HEK293 (cell line): ENCODE data around the gene ZC2HC1C.

Experiments
- ATF2 ChIP-seq: fragments of 450-650 bp; formaldehyde crosslinking; IDR thresholded peaks from 2 replicates; pipeline ENCODE4 v1.5.1; 2016; ENCODE audit warnings: missing biosample characterization, missing genetic modification characterization, low read depth
- EGR2 ChIP-seq: fragments of 450-650 bp; formaldehyde crosslinking; IDR thresholded peaks from 2 replicates; pipeline ENCODE4 v1.5.1; 2016; ENCODE audit warnings: low read depth, missing biosample characterization, missing genetic modification characterization
- GFI1B ChIP-seq: fragments of 450-650 bp; formaldehyde crosslinking; IDR thresholded peaks from 2 replicates; pipeline ENCODE4 v1.5.1; 2016; ENCODE audit warnings: missing biosample characterization, missing genetic modification characterization
- IKZF3 ChIP-seq: fragments of 450-650 bp; IDR thresholded peaks from 2 replicates; pipeline ENCODE4 v1.5.0; 2018; ENCODE audit warnings: missing biosample characterization, mild to moderate bottlenecking, missing genetic modification characterization, moderate library complexity
- KLF8 ChIP-seq: fragments of 450-650 bp; formaldehyde crosslinking; IDR thresholded peaks from 2 replicates; pipeline ENCODE4 v1.5.1; 2016; ENCODE audit warnings: missing biosample characterization, missing genetic modification characterization
- MYNN ChIP-seq: fragments of 450-650 bp; formaldehyde crosslinking; IDR thresholded peaks from 2 replicates; pipeline ENCODE4 v1.5.1; 2016; ENCODE audit warnings: missing biosample characterization, missing genetic modification characterization, borderline replicate concordance
- OSR2 ChIP-seq: fragments of 450-650 bp; formaldehyde crosslinking; IDR thresholded peaks from 2 replicates; pipeline ENCODE4 v1.5.1; 2016; ENCODE audit warnings: missing biosample characterization, missing genetic modification characterization
- PRDM6 ChIP-seq: fragments of 450-650 bp; formaldehyde crosslinking; IDR thresholded peaks from 2 replicates; pipeline ENCODE4 v1.5.1; 2017; ENCODE audit warnings: missing biosample characterization, missing genetic modification characterization
- SP7 ChIP-seq: fragments of 450-650 bp; formaldehyde crosslinking; IDR thresholded peaks from 2 replicates; pipeline ENCODE4 v1.5.1; 2016; ENCODE audit warnings: missing biosample characterization, missing genetic modification characterization
- TSHZ1 ChIP-seq: fragments of 450-650 bp; formaldehyde crosslinking; IDR thresholded peaks from 2 replicates; pipeline ENCODE4 v1.5.1; 2016; ENCODE audit warnings: missing biosample characterization, missing genetic modification characterization, borderline replicate concordance
- YY2 ChIP-seq: fragments of 450-650 bp; formaldehyde crosslinking; IDR thresholded peaks from 2 replicates; pipeline ENCODE4 v1.5.1; 2016; ENCODE audit warnings: missing biosample characterization, missing genetic modification characterization
- ZFHX2 ChIP-seq: fragments of 450-650 bp; formaldehyde crosslinking; conservative IDR thresholded peaks from 2 replicates; pipeline ENCODE4 v1.5.1; 2016; ENCODE audit warnings: missing biosample characterization, missing genetic modification characterization
- ZFP37 ChIP-seq: fragments of 450-650 bp; formaldehyde crosslinking; IDR thresholded peaks from 2 replicates; pipeline ENCODE4 v1.5.1; 2016; ENCODE audit warnings: missing biosample characterization, missing genetic modification characterization
- ZNF114 ChIP-seq: fragments of 450-650 bp; formaldehyde crosslinking; IDR thresholded peaks from 2 replicates; pipeline ENCODE4 v1.5.0; 2017; ENCODE audit warnings: missing biosample characterization, missing genetic modification characterization
- ZNF211 ChIP-seq: fragments of 450-650 bp; formaldehyde crosslinking; IDR thresholded peaks from 2 replicates; pipeline ENCODE4 v1.5.1; 2016; ENCODE audit warnings: low read depth, missing biosample characterization, missing genetic modification characterization
- ZNF239 ChIP-seq: fragments of 450-650 bp; formaldehyde crosslinking; IDR thresholded peaks from 2 replicates; pipeline ENCODE4 v1.5.1; 2016; ENCODE audit warnings: missing biosample characterization, missing genetic modification characterization
- ZNF24 ChIP-seq: fragments of 450-650 bp; formaldehyde crosslinking; IDR thresholded peaks from 2 replicates; pipeline ENCODE4 v1.5.1; 2016; ENCODE audit warnings: missing biosample characterization, missing genetic modification characterization
- ZNF362 ChIP-seq: fragments of 450-650 bp; formaldehyde crosslinking; IDR thresholded peaks from 2 replicates; pipeline ENCODE4 v1.5.1; 2016; ENCODE audit warnings: missing biosample characterization, missing genetic modification characterization
- ZNF391 ChIP-seq: fragments of 450-650 bp; formaldehyde crosslinking; IDR thresholded peaks from 2 replicates; pipeline ENCODE4 v1.5.1; 2016; ENCODE audit warnings: low read depth, missing biosample characterization, missing genetic modification characterization, borderline replicate concordance
- ZNF416 ChIP-seq: fragments of 450-650 bp; formaldehyde crosslinking; IDR thresholded peaks from 2 replicates; pipeline ENCODE4 v1.5.1; 2016; ENCODE audit warnings: missing biosample characterization, missing genetic modification characterization
- ZNF501 ChIP-seq: fragments of 450-650 bp; formaldehyde crosslinking; IDR thresholded peaks from 2 replicates; pipeline ENCODE4 v1.5.1; 2016; ENCODE audit warnings: missing biosample characterization, missing genetic modification characterization
- ZNF548 ChIP-seq: fragments of 450-650 bp; formaldehyde crosslinking; IDR thresholded peaks from 2 replicates; pipeline ENCODE4 v1.5.1; 2016; ENCODE audit warnings: missing biosample characterization, missing genetic modification characterization
- ZNF549 ChIP-seq: fragments of 450-650 bp; IDR thresholded peaks from 2 replicates; pipeline ENCODE4 v1.5.1; 2018; ENCODE audit warnings: missing biosample characterization, missing genetic modification characterization, mild to moderate bottlenecking, inconsistent platforms, moderate library complexity
- ZNF555 ChIP-seq: fragments of 450-650 bp; formaldehyde crosslinking; conservative IDR thresholded peaks from 2 replicates; pipeline ENCODE4 v1.5.1; 2017; ENCODE audit warnings: missing biosample characterization, mild to moderate bottlenecking, missing genetic modification characterization, inconsistent platforms
- ZNF621 ChIP-seq: fragments of 450-650 bp; formaldehyde crosslinking; IDR thresholded peaks from 2 replicates; pipeline ENCODE4 v1.5.1; 2017; ENCODE audit warnings: missing biosample characterization, missing genetic modification characterization
- ZNF624 ChIP-seq: fragments of 450-650 bp; formaldehyde crosslinking; IDR thresholded peaks from 2 replicates; pipeline ENCODE4 v1.5.1; 2017; ENCODE audit warnings: missing biosample characterization, missing genetic modification characterization
- ZNF677 ChIP-seq: fragments of 450-650 bp; IDR thresholded peaks from 2 replicates; pipeline ENCODE4 v1.5.0; 2018; ENCODE audit warnings: missing biosample characterization, mild to moderate bottlenecking, missing genetic modification characterization, moderate library complexity
- ZNF701 ChIP-seq: fragments of 450-650 bp; formaldehyde crosslinking; IDR thresholded peaks from 2 replicates; pipeline ENCODE4 v1.5.1; 2016; ENCODE audit warnings: missing biosample characterization, missing genetic modification characterization
- ZNF830 ChIP-seq: fragments of 450-650 bp; IDR thresholded peaks from 2 replicates; pipeline ENCODE4 v1.5.0; 2018; ENCODE audit warnings: missing biosample characterization, missing genetic modification characterization, low read depth, mild to moderate bottlenecking, moderate library complexity
- ZNF843 ChIP-seq: fragments of 450-650 bp; formaldehyde crosslinking; IDR thresholded peaks from 2 replicates; pipeline ENCODE4 v1.5.1; 2016; ENCODE audit warnings: missing biosample characterization, missing genetic modification characterization
- ZSCAN23 ChIP-seq: fragments of 450-650 bp; formaldehyde crosslinking; IDR thresholded peaks from 2 replicates; pipeline ENCODE4 v1.5.1; 2016; ENCODE audit warnings: missing biosample characterization, missing genetic modification characterization
- ZSCAN4 ChIP-seq: fragments of 450-650 bp; formaldehyde crosslinking; IDR thresholded peaks from 2 replicates; pipeline ENCODE4 v1.5.1; 2017; ENCODE audit warnings: missing biosample characterization, missing genetic modification characterization

Gene ZC2HC1C

GRCh38 chr14:75069121-75069810 lies at the start of gene ZC2HC1C (continued):
- TF ChIP-seq ATF2 (tag by site-specific recombination) = no peak
- TF ChIP-seq GFI1B (tag by site-specific recombination) = no peak
- no peak for TF ChIP-seq ZNF24 (tag by site-specific recombination)
- TF ChIP-seq EGR2 (tag by site-specific recombination) = no peak
- TF ChIP-seq ZSCAN23 (tag by site-specific recombination) = no peak
- TF ChIP-seq ZNF624 (tag by site-specific recombination) = no peak
- no peak for TF ChIP-seq ZNF239 (tag by site-specific recombination)
- peak; percentile 80 for TF ChIP-seq KLF8 (tag by site-specific recombination)
- no peak for TF ChIP-seq ZFP37 (tag by site-specific recombination)
- TF ChIP-seq ZNF362 = no peak
- peak; percentile 49; the same call in 1 of the 2 replicates for TF ChIP-seq OSR2 (tag by site-specific recombination)
- no peak for TF ChIP-seq ZSCAN4 (tag by site-specific recombination)
- TF ChIP-seq YY2 (tag by site-specific recombination) = no peak
- no peak for TF ChIP-seq ZNF830 (tag by site-specific recombination)
- TF ChIP-seq PRDM6 (tag by site-specific recombination) = no peak
- TF ChIP-seq TSHZ1 (tag by site-specific recombination) = no peak
- TF ChIP-seq ZNF843 (tag by site-specific recombination) = no peak
- no peak for TF ChIP-seq ZNF621
- TF ChIP-seq IKZF3 (tag by site-specific recombination) = no peak; the same call in 1 of the 2 replicates
- TF ChIP-seq ZNF416 = no peak
- no peak for TF ChIP-seq ZNF548
- TF ChIP-seq MYNN (tag by site-specific recombination) = no peak
- no peak for TF ChIP-seq ZNF211 (tag by site-specific recombination)
- no peak for TF ChIP-seq ZNF677 (tag by site-specific recombination)
- 0 out of 2 replicates have a peak, but pooled peaks have one; percentile 12 for TF ChIP-seq ZFHX2 (tag by site-specific recombination)
- no peak for TF ChIP-seq ZNF701 (tag by site-specific recombination)
- no peak for TF ChIP-seq ZNF549 (tag by site-specific recombination)
- 0 out of 2 replicates have a peak, but pooled peaks have one; percentile 28 for TF ChIP-seq SP7 (tag by site-specific recombination)
- no peak for TF ChIP-seq ZNF555 (tag by site-specific recombination)
- TF ChIP-seq ZNF391 (tag by site-specific recombination) = no peak
- TF ChIP-seq ZNF114 = no peak
- no peak for TF ChIP-seq ZNF501 (tag by site-specific recombination)
